Neural cell (in vitro differentiated cells): ENCODE data around the gene TMEM59. TPM values are rescaled to one million over a fixed set of nuclear protein-coding genes. Genes with fewer than 3 reads are reported as not detected.
"Not testable (repeated sequence)": the region's sequence is repeated elsewhere in the genome, so short reads cannot be mapped to it uniquely, and the experiment has no call there.

Source experiments
- H2AFZ ChIP-seq: fragments of 200-600, 300-800 bp; sonication (generic), shearing (Covaris generic); 2 replicates; pipeline ENCODE4 v1.6.0; 2014; ENCODE audit warnings: low read depth, mild to moderate bottlenecking, antibody characterized with exemption, low read length, moderate library complexity
- H3F3A ChIP-seq: fragments of 200-600 bp; shearing (Covaris generic); 2 replicates; pipeline ENCODE4 v1.6.1; 2016; ENCODE audit warnings: mild to moderate bottlenecking, moderate library complexity, mixed read lengths, antibody characterized with exemption, low read length; ENCODE audit not compliant: insufficient read depth, poor library complexity, severe bottlenecking
- H3K27ac ChIP-seq: fragments of 200-600, 300-800 bp; sonication (generic), shearing (Covaris generic); 2 replicates; pipeline ENCODE4 v1.5.1; 2014; ENCODE audit warnings: mild to moderate bottlenecking, low read length, moderate library complexity
- H3K27me3 ChIP-seq: fragments of 300-800, 200-600 bp; sonication (generic), shearing (Covaris generic); 2 replicates; pipeline ENCODE4 v1.6.0; 2014; ENCODE audit warnings: mild to moderate bottlenecking, low read depth, low read length, moderate library complexity; ENCODE audit not compliant: insufficient read depth
- H3K36me3 ChIP-seq: fragments of 300-800, 200-600 bp; sonication (generic), shearing (Covaris generic); 2 replicates; pipeline ENCODE4 v1.5.1; 2014; ENCODE audit warnings: mild to moderate bottlenecking, antibody characterized with exemption, low read length, moderate library complexity; ENCODE audit not compliant: insufficient read depth
- H3K4me2 ChIP-seq: fragments of 300-800, 200-600 bp; sonication (generic), shearing (Covaris generic); 2 replicates; pipeline ENCODE4 v1.6.0; 2014; ENCODE audit warnings: mild to moderate bottlenecking, low read length
- H3K4me3 ChIP-seq: fragments of 300-800, 200-600 bp; sonication (generic), shearing (Covaris generic); 2 replicates; pipeline ENCODE4 v1.5.1; 2014; ENCODE audit warnings: mild to moderate bottlenecking, low read length, moderate library complexity
- H3K79me2 ChIP-seq: fragments of 200-600 bp; shearing (Covaris generic); replicated peaks from 2 replicates; pipeline ENCODE4 v1.6.0; 2014; ENCODE audit warnings: mild to moderate bottlenecking, low read length, moderate library complexity; ENCODE audit not compliant: insufficient read depth
- H3K9ac ChIP-seq: fragments of 300-800, 200-600 bp; sonication (generic), shearing (Covaris generic); 2 replicates; pipeline ENCODE4 v1.6.1; 2016; ENCODE audit warnings: mild to moderate bottlenecking, low read length, mixed read lengths
- H3K9me2 ChIP-seq: fragments of 200-600 bp; shearing (Covaris generic); 2 replicates; pipeline ENCODE4 v1.6.1; 2016; ENCODE audit warnings: mild to moderate bottlenecking, low read length, mixed read lengths; ENCODE audit not compliant: insufficient read depth
- H3K9me3 ChIP-seq: fragments of 200-600, 300-800 bp; sonication (generic), shearing (Covaris generic); 2 replicates; pipeline ENCODE4 v1.6.1; 2016; ENCODE audit warnings: mild to moderate bottlenecking, mixed run types, low read length, moderate library complexity, mixed read lengths
- H4K20me1 ChIP-seq: fragments of 200-600 bp; shearing (Covaris generic); 2 replicates; pipeline ENCODE4 v1.6.1; 2016; ENCODE audit warnings: mild to moderate bottlenecking, mixed run types; ENCODE audit not compliant: insufficient read depth
- CTCF ChIP-seq: fragments of 450-650 bp; IDR thresholded peaks from 2 replicates; pipeline ENCODE4 v1.5.1; 2014; ENCODE audit warnings: antibody characterized with exemption, mild to moderate bottlenecking, moderate library complexity; ENCODE audit not compliant: poor library complexity, severe bottlenecking
- EP300 ChIP-seq: fragments of 450-650 bp; conservative IDR thresholded peaks from 2 replicates; pipeline ENCODE4 v1.6.1; 2014; ENCODE audit warnings: antibody characterized with exemption, mild to moderate bottlenecking, moderate library complexity; ENCODE audit not compliant: poor library complexity, severe bottlenecking
- EZH2 ChIP-seq: fragments of 200-600, 300-800 bp; shearing (Covaris generic), sonication (generic); IDR thresholded peaks from 2 replicates; pipeline ENCODE4 v1.6.1; 2014; ENCODE audit warnings: antibody characterized with exemption, low read length, borderline replicate concordance, mild to moderate bottlenecking; ENCODE audit not compliant: insufficient read depth, poor library complexity, severe bottlenecking
- MXI1 ChIP-seq: fragments of 450-650 bp; conservative IDR thresholded peaks from 2 replicates; pipeline ENCODE4 v1.6.1; 2014; ENCODE audit warnings: antibody characterized with exemption, mild to moderate bottlenecking; ENCODE audit not compliant: poor library complexity, severe bottlenecking
- POLR2AphosphoS5 ChIP-seq: IDR thresholded peaks from 2 replicates; pipeline ENCODE4 v1.6.1; 2012
- RAD21 ChIP-seq: fragments of 450-650 bp; conservative IDR thresholded peaks from 2 replicates; pipeline ENCODE4 v1.6.1; 2014; ENCODE audit warnings: antibody characterized with exemption, mild to moderate bottlenecking, moderate library complexity
- SMC3 ChIP-seq: fragments of 450-650 bp; conservative IDR thresholded peaks from 2 replicates; pipeline ENCODE4 v1.6.1; 2014; ENCODE audit warnings: antibody characterized with exemption, mild to moderate bottlenecking, moderate library complexity; ENCODE audit not compliant: poor library complexity
- TAF1 ChIP-seq: IDR thresholded peaks from 2 replicates; pipeline ENCODE4 v1.6.1; 2012; ENCODE audit warnings: low read depth
- polyA plus RNA-seq: library from polyadenylated mRNA; depleted of rRNA; stranded (reverse); fragments of >200 nt; gene quantifications from 2 replicates; pipeline ENCODE4 v1.2.3, GENCODE V29; 2014
- TF ChIP-seq, protein P1 (sequence below): IDR thresholded peaks from 2 replicates; pipeline ENCODE4 v1.6.1; 2012; ENCODE audit warnings: borderline replicate concordance

TMEM59 gene
- polyA plus RNA-seq, 1 donor from 2014 or later = 328 TPM

- Histone ChIP-seq H3K4me3 (no peak overlapping the region), H4K20me1 (no peaks in the 10 kb centered on the region), H3K27me3 (no peaks in the 10 kb centered on the region), H3K79me2 (no peaks in the 10 kb centered on the region), H3K36me3 (no peaks in the 10 kb centered on the region), H3K9ac (no peak overlapping the region), H3K9me2 (no peaks in the 10 kb centered on the region), H3F3A (no peaks in the 10 kb centered on the region), H2AFZ (no peak overlapping the region), H3K27ac (no peak overlapping the region), H3K4me2 (no peak overlapping the region), H3K9me3 (no peaks in the 10 kb centered on the region)
- TF ChIP-seq TAF1 = no peak
- TF ChIP-seq SMC3 = no peak
- TF ChIP-seq CTCF = no peak
- TF ChIP-seq EZH2 = no peak
- TF ChIP-seq RAD21 = no peak
- no peak for TF ChIP-seq MXI1
- TF ChIP-seq, protein P1, sequence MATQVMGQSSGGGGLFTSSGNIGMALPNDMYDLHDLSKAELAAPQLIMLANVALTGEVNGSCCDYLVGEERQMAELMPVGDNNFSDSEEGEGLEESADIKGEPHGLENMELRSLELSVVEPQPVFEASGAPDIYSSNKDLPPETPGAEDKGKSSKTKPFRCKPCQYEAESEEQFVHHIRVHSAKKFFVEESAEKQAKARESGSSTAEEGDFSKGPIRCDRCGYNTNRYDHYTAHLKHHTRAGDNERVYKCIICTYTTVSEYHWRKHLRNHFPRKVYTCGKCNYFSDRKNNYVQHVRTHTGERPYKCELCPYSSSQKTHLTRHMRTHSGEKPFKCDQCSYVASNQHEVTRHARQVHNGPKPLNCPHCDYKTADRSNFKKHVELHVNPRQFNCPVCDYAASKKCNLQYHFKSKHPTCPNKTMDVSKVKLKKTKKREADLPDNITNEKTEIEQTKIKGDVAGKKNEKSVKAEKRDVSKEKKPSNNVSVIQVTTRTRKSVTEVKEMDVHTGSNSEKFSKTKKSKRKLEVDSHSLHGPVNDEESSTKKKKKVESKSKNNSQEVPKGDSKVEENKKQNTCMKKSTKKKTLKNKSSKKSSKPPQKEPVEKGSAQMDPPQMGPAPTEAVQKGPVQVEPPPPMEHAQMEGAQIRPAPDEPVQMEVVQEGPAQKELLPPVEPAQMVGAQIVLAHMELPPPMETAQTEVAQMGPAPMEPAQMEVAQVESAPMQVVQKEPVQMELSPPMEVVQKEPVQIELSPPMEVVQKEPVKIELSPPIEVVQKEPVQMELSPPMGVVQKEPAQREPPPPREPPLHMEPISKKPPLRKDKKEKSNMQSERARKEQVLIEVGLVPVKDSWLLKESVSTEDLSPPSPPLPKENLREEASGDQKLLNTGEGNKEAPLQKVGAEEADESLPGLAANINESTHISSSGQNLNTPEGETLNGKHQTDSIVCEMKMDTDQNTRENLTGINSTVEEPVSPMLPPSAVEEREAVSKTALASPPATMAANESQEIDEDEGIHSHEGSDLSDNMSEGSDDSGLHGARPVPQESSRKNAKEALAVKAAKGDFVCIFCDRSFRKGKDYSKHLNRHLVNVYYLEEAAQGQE = no peak
- TF ChIP-seq EP300 = no peak
- TF ChIP-seq POLR2AphosphoS5 = no peak
These were observed 48.4 kb downstream of the TMEM59 start for GRCh38 chr1:54004481-54005049.

- not testable (repeated sequence) for H3K27me3 ChIP-seq, H2AFZ ChIP-seq, H3K27ac ChIP-seq, H4K20me1 ChIP-seq, H3K4me2 ChIP-seq, H3K36me3 ChIP-seq, H3K4me3 ChIP-seq, H3K9me3 ChIP-seq, H3K79me2 ChIP-seq, H3K9me2 ChIP-seq, H3F3A ChIP-seq, H3K9ac ChIP-seq
These were observed 49.1 kb downstream of the TMEM59 start for GRCh38 chr1:54003750-54004480.
